ENCODE measurements around the gene CPZ.
"Not testable (repeated sequence)": the region's sequence is repeated elsewhere in the genome, so short reads cannot be mapped to it uniquely, and the experiment has no call there.

Gene CPZ

GRCh38 chr4:8557151-8558076 lies 35.2 kb upstream of the CPZ start:
- no peak for ATAC-seq

GRCh38 chr4:8558080-8558960 lies 34.2 kb upstream of the CPZ start:
- ATAC-seq = no peak

GRCh38 chr4:8559011-8559410 lies 33.6 kb upstream of the CPZ start:
- ATAC-seq = no peak

GRCh38 chr4:8559524-8560264 lies 32.9 kb upstream of the CPZ start:
- ATAC-seq = no peak

GRCh38 chr4:8560265-8561047 lies 32.1 kb upstream of the CPZ start:
- no peak for ATAC-seq

GRCh38 chr4:8564595-8564994 lies 28.0 kb upstream of the CPZ start:
- ATAC-seq = no peak

- ATAC-seq = no peak
These were observed 24.4 kb upstream of the CPZ start for GRCh38 chr4:8568068-8568668.

GRCh38 chr4:8570201-8570600 lies 22.4 kb upstream of the CPZ start:
- ATAC-seq = no peak

- no peak for ATAC-seq
These were observed 20.6 kb upstream of the CPZ start for GRCh38 chr4:8571702-8572685.

- ATAC-seq = no peak
These were observed 19.3 kb upstream of the CPZ start for GRCh38 chr4:8573266-8573665.

GRCh38 chr4:8574796-8575370 lies 17.7 kb upstream of the CPZ start:
- ATAC-seq = no peak

GRCh38 chr4:8575457-8575856 lies 17.1 kb upstream of the CPZ start:
- no peak for ATAC-seq

GRCh38 chr4:8576591-8576990 lies 16.0 kb upstream of the CPZ start:
- not testable (repeated sequence) for ATAC-seq

- ATAC-seq = no peak
These were observed 15.5 kb upstream of the CPZ start for GRCh38 chr4:8577046-8577445.

- no peak for ATAC-seq
These were observed 14.6 kb upstream of the CPZ start for GRCh38 chr4:8577972-8578371.

- no peak for ATAC-seq
These were observed 13.8 kb upstream of the CPZ start for GRCh38 chr4:8578717-8579116.

GRCh38 chr4:8579526-8580320 lies 12.8 kb upstream of the CPZ start:
- ATAC-seq = no peak

- ATAC-seq = peak in 1 of 2 donors; percentile 32
These were observed 12.1 kb upstream of the CPZ start, which contains the start of gene GPR78 for GRCh38 chr4:8580321-8581093. Gene GPR78 (plus strand): TSS chr4:8580392. CDS start chr4:8580983, 591 bp downstream.
